A549 (cell line): ENCODE measurements around the gene CBX5. TPM values are rescaled to one million over a fixed set of nuclear protein-coding genes. Genes with fewer than 3 reads are reported as not detected.
"Not testable (repeated sequence)": the region's sequence is repeated elsewhere in the genome, so short reads cannot be mapped to it uniquely, and the experiment has no call there.

Experiments used
- ATAC-seq, 2 experiments: fragments of 200-7000 bp in 1 of 2; fragments of >200 bp in 1 of 2; cut with Nextera tagmentation in 1 of 2; cut with Tn5 transposase in 1 of 2; 3 replicates each; pipeline versions ENCODE4 v1.8.0 to v1.9.1; 2018 to 2020; ENCODE audit warnings: mild to moderate bottlenecking in 1 of 2, moderate library complexity in 1 of 2
- CTCF ChIA-PET: fragments of 300-600 bp; sonication (Branson Sonifier 250); formaldehyde crosslinking; extraction: SDS; loops from one replicate; lab custom pipeline; 2021; ENCODE audit warnings: antibody characterized with exemption, inconsistent platforms; lab: Yijun Ruan, JAX
- POLR2A ChIA-PET: fragments of 350-600 bp; formaldehyde crosslinking; extraction: SDS; loops from one replicate; lab custom pipeline; 2021; ENCODE audit warnings: antibody characterized with exemption, inconsistent platforms; lab: Yijun Ruan, JAX
- DNase-seq, 2 experiments: peaks; one replicate each; pipeline versions ENCODE4 v3.0.0 to v3.0.0-alpha.2; 2011 to 2016; ENCODE audit warnings: low read depth in 1 of 2, low spot score in 1 of 2
- FAIRE-seq: peaks from 2 replicates; lab custom pipeline; 2011; peaks lifted over from hg19 to GRCh38; lab: Jason Lieb, UNC
- H3K27ac ChIP-seq, 2 experiments: fragments of >200 bp; sonication (Bioruptor Twin); formaldehyde crosslinking; 3 replicates each; pipeline ENCODE4 v1.5.1; 2016 to 2017
- H3K4me1 ChIP-seq: fragments of >200 bp; sonication (Bioruptor Twin); formaldehyde crosslinking; 3 replicates; pipeline ENCODE4 v1.6.1; 2016
- H3K4me2 ChIP-seq: fragments of >200 bp; sonication (Bioruptor Twin); formaldehyde crosslinking; 3 replicates; pipeline ENCODE4 v1.6.1; 2016
- H3K4me3 ChIP-seq: fragments of >200 bp; sonication (Bioruptor Twin); formaldehyde crosslinking; 3 replicates; pipeline ENCODE4 v1.5.1; 2016
- H3K9me3 ChIP-seq: fragments of >200 bp; sonication (Bioruptor Twin); formaldehyde crosslinking; 3 replicates; pipeline ENCODE4 v1.6.1; 2016
- CBX2 ChIP-seq: fragments of 200-600 bp; sonication (generic); IDR thresholded peaks from 2 replicates; pipeline ENCODE4 v1.6.1; 2016; ENCODE audit warnings: low read depth, mild to moderate bottlenecking, borderline replicate concordance
- CHD4 ChIP-seq: fragments of 200-600 bp; sonication (generic); IDR thresholded peaks from 2 replicates; pipeline ENCODE4 v1.6.1; 2016; ENCODE audit warnings: antibody characterized with exemption, mild to moderate bottlenecking, borderline replicate concordance
- EHF ChIP-seq: fragments of 250-450 bp; sonication (Bioruptor Pico); IDR thresholded peaks from 2 replicates; pipeline ENCODE4 v1.5.0; 2020; ENCODE audit warnings: mild to moderate bottlenecking
- ESRRA ChIP-seq: fragments of 150-350 bp; IDR thresholded peaks from 2 replicates; pipeline ENCODE4 v1.6.1; 2014; ENCODE audit warnings: mild to moderate bottlenecking, low read length, borderline replicate concordance
- FOSB ChIP-seq: fragments of 250-450 bp; sonication (Bioruptor Pico); IDR thresholded peaks from 2 replicates; pipeline ENCODE4 v1.5.0; 2020; ENCODE audit warnings: mild to moderate bottlenecking, moderate library complexity
- FOXS1 ChIP-seq: fragments of 250-450 bp; sonication (Bioruptor Pico); IDR thresholded peaks from 2 replicates; pipeline ENCODE4 v1.5.0; 2020; ENCODE audit warnings: mild to moderate bottlenecking, moderate library complexity
- GATA3 ChIP-seq: IDR thresholded peaks from 2 replicates; pipeline ENCODE4 v1.6.1; 2012; ENCODE audit warnings: borderline replicate concordance
- HOXA7 ChIP-seq: fragments of 250-450 bp; sonication (Bioruptor Pico); IDR thresholded peaks from 2 replicates; pipeline ENCODE4 v1.5.0; 2020; ENCODE audit warnings: mild to moderate bottlenecking, moderate library complexity
- JUN ChIP-seq, 2 experiments: fragments of >200 bp; sonication (Bioruptor Twin); formaldehyde crosslinking; IDR thresholded peaks; 2 replicates in 1 of 2; 3 replicates in 1 of 2; pipeline ENCODE4 v1.6.1; 2016 to 2017
- KDM1A ChIP-seq: fragments of 200-600 bp; sonication (generic); IDR thresholded peaks from 2 replicates; pipeline ENCODE4 v1.6.1; 2016; ENCODE audit warnings: low read depth, mild to moderate bottlenecking
- KDM5A ChIP-seq: fragments of 200-600 bp; sonication (generic); IDR thresholded peaks from 2 replicates; pipeline ENCODE4 v1.6.1; 2016; ENCODE audit warnings: antibody characterized with exemption, mild to moderate bottlenecking
- MAZ ChIP-seq: fragments of 150-350 bp; IDR thresholded peaks from 2 replicates; pipeline ENCODE4 v1.6.1; 2014; ENCODE audit warnings: antibody characterized with exemption, low read depth, low read length, borderline replicate concordance
- NFE2L2 ChIP-seq: fragments of 150-350 bp; conservative IDR thresholded peaks from 2 replicates; pipeline ENCODE4 v1.6.1; 2014; ENCODE audit warnings: low read length
- NR3C1 ChIP-seq: fragments of >200 bp; sonication (Bioruptor Twin); formaldehyde crosslinking; IDR thresholded peaks from 3 replicates; pipeline ENCODE4 v1.6.1; 2017
- PHF8 ChIP-seq: fragments of 200-600 bp; sonication (generic); IDR thresholded peaks from 2 replicates; pipeline ENCODE4 v1.6.1; 2016; ENCODE audit warnings: low read depth, mild to moderate bottlenecking, antibody characterized with exemption, moderate library complexity, borderline replicate concordance
- POLR2AphosphoS2 ChIP-seq: conservative IDR thresholded peaks from 2 replicates; pipeline ENCODE4 v1.6.1; 2012; ENCODE audit warnings: low read length, improper control_type of control experiment, inconsistent platforms
- RARB ChIP-seq: fragments of 250-450 bp; sonication (Bioruptor Pico); IDR thresholded peaks from 2 replicates; pipeline ENCODE4 v1.8.0; 2021; ENCODE audit warnings: mild to moderate bottlenecking, moderate library complexity
- RNF2 ChIP-seq: fragments of 200-600 bp; sonication (generic); IDR thresholded peaks from 2 replicates; pipeline ENCODE4 v1.6.1; 2016; ENCODE audit warnings: low read depth, mild to moderate bottlenecking, antibody characterized with exemption, moderate library complexity, borderline replicate concordance
- TFCP2L1 ChIP-seq: fragments of 250-450 bp; sonication (Bioruptor Pico); IDR thresholded peaks from 2 replicates; pipeline ENCODE4 v1.5.0; 2021; ENCODE audit warnings: mild to moderate bottlenecking
- TP53 ChIP-seq: fragments of 250-450 bp; sonication (Bioruptor Pico); IDR thresholded peaks from 2 replicates; pipeline ENCODE4 v1.5.0; 2021; ENCODE audit warnings: mild to moderate bottlenecking, moderate library complexity
- ZC3H11A ChIP-seq: fragments of 450-650 bp; IDR thresholded peaks from 2 replicates; pipeline ENCODE4 v1.6.1; 2014; ENCODE audit warnings: antibody characterized with exemption, mild to moderate bottlenecking
- ZSCAN20 ChIP-seq: fragments of 250-450 bp; sonication (Bioruptor Pico); IDR thresholded peaks from 2 replicates; pipeline ENCODE4 v1.8.0; 2022; ENCODE audit warnings: mild to moderate bottlenecking, moderate library complexity
- WGBS: methylation state at CpG from one replicate; pipeline ENCODE4 v1.1.6; 2017; ENCODE audit errors: missing lambda C conversion rate; 5-methylcytosine and 5-hydroxymethylcytosine counted together
- polyA plus RNA-seq, 4 experiments: library from polyadenylated mRNA; depleted of rRNA in 3 of 4; stranded (reverse); fragments of >200 nt; fragmentation: RNase III in 1 of 4; extraction: RNeasy Plus Mini Kit Qiagen cat#74134 plus additional on column Dnase treatment in 1 of 4; gene quantifications; 2 replicates in 3 of 4; 3 replicates in 1 of 4; pipeline ENCODE4 v1.2.3, GENCODE V29; 2011 to 2017
- TF ChIP-seq, protein P1 (sequence below): fragments of 250-450 bp; sonication (Bioruptor Pico); IDR thresholded peaks from 2 replicates; pipeline ENCODE4 v1.5.0; 2021; ENCODE audit warnings: mild to moderate bottlenecking, moderate library complexity, borderline replicate concordance
- TF ChIP-seq, protein P2 (sequence below): IDR thresholded peaks from 2 replicates; pipeline ENCODE4 v1.6.1; 2012; ENCODE audit warnings: low read depth, borderline replicate concordance
- TF ChIP-seq, protein P3 (sequence below): fragments of 250-450 bp; sonication (Bioruptor Pico); IDR thresholded peaks from 2 replicates; pipeline ENCODE4 v1.5.0; 2020; ENCODE audit warnings: low read depth, mild to moderate bottlenecking, moderate library complexity
- TF ChIP-seq, protein P4 (sequence below): fragments of 150-350 bp; IDR thresholded peaks from 2 replicates; pipeline ENCODE4 v1.6.1; 2014; ENCODE audit warnings: low read depth, mild to moderate bottlenecking, low read length
- TF ChIP-seq, protein P5 (sequence below): IDR thresholded peaks from 2 replicates; pipeline ENCODE4 v1.6.1; 2012
- TF ChIP-seq, protein P6 (sequence below): fragments of >200 bp; sonication (Bioruptor Twin); formaldehyde crosslinking; IDR thresholded peaks from 2 replicates; pipeline ENCODE4 v1.6.1; 2016

Gene CBX5
- polyA plus RNA-seq, 2 of the 4 experiments (the other 2 are of a cell fraction): 39.5 to 129 TPM

DNA sequence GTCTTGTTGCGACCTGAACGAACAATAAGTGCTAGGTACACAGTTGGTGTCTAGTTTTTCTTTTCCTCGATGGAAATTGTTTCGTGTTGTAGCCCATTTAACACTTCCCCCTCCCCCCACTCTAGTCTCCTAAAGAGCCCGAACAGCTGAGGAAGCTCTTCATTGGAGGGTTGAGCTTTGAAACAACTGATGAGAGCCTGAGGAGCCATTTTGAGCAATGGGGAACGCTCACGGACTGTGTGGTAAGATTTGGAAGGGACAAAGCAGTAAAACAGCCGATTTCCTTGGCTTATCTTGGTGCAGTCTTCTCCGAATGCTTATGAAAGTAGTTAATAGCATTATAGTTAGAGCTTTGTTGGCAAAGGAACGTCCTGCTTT lies 1.3 kb upstream of the CBX5 start:
- not testable (repeated sequence) for DNase-seq, FAIRE-seq, H3K9me3 ChIP-seq
- ATAC-seq: peak in 1 of 2 experiments; percentile 4; a peak in 3 of 6 replicates
- Histone ChIP-seq H3K4me2 (peak overlapping the region; percentile 93), H3K4me3 (peak overlapping the region; percentile 88), H3K27ac (peak overlapping the region; percentile 87 to 96), H3K4me1 (peaks cover 35% of the 10 kb centered on the region)
- under 1% methylated on average over 10 of the region's 10 CpGs for WGBS
- CTCF ChIA-PET: interaction anchor here (0.9 to 1.2 kb wide), 5 partner anchors 18 to 67 kb away, joined by 3 to 5 read pairs (median 3); partner anchors contain the start of gene COPZ1
- POLR2A ChIA-PET: interaction anchor here (0.8 to 3.3 kb wide), 5 partner anchors 12 to 61 kb away, joined by 8 to 40 read pairs (median 18); partner anchors contain the start of genes COPZ1 and NFE2
- TF ChIP-seq POLR2AphosphoS2 (peak; percentile 68), FOXS1 (CRISPR knock-in tag) (0 out of 2 replicates have a peak, but pooled peaks have one; percentile 27), TFCP2L1 (peak; percentile 37), EHF (CRISPR knock-in tag) (peak; percentile 51; the same call in 1 of the 2 replicates), HOXA7 (CRISPR knock-in tag) (peak; percentile 91), JUN (IDR thresholded peaks at IDR 0.05) (peak in 1 of 2 experiments; percentile 52; a peak in 1 of 5 replicates), TP53 (0 out of 2 replicates have a peak, but pooled peaks have one; percentile 11), FOSB (CRISPR knock-in tag) (peak; percentile 54)
- TF ChIP-seq, protein P1, sequence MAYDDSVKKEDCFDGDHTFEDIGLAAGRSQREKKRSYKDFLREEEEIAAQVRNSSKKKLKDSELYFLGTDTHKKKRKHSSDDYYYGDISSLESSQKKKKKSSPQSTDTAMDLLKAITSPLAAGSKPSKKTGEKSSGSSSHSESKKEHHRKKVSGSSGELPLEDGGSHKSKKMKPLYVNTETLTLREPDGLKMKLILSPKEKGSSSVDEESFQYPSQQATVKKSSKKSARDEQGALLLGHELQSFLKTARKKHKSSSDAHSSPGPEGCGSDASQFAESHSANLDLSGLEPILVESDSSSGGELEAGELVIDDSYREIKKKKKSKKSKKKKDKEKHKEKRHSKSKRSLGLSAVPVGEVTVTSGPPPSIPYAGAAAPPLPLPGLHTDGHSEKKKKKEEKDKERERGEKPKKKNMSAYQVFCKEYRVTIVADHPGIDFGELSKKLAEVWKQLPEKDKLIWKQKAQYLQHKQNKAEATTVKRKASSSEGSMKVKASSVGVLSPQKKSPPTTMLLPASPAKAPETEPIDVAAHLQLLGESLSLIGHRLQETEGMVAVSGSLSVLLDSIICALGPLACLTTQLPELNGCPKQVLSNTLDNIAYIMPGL (CRISPR knock-in tag): 0 out of 2 replicates have a peak, but pooled peaks have one; percentile 48
- TF ChIP-seq, protein P2, sequence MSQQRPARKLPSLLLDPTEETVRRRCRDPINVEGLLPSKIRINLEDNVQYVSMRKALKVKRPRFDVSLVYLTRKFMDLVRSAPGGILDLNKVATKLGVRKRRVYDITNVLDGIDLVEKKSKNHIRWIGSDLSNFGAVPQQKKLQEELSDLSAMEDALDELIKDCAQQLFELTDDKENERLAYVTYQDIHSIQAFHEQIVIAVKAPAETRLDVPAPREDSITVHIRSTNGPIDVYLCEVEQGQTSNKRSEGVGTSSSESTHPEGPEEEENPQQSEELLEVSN: 0 out of 2 replicates have a peak, but pooled peaks have one; percentile 53
- TF ChIP-seq, protein P3, sequence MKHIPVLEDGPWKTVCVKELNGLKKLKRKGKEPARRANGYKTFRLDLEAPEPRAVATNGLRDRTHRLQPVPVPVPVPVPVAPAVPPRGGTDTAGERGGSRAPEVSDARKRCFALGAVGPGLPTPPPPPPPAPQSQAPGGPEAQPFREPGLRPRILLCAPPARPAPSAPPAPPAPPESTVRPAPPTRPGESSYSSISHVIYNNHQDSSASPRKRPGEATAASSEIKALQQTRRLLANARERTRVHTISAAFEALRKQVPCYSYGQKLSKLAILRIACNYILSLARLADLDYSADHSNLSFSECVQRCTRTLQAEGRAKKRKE: 0 out of 2 replicates have a peak, but pooled peaks have one; percentile 42

DNA sequence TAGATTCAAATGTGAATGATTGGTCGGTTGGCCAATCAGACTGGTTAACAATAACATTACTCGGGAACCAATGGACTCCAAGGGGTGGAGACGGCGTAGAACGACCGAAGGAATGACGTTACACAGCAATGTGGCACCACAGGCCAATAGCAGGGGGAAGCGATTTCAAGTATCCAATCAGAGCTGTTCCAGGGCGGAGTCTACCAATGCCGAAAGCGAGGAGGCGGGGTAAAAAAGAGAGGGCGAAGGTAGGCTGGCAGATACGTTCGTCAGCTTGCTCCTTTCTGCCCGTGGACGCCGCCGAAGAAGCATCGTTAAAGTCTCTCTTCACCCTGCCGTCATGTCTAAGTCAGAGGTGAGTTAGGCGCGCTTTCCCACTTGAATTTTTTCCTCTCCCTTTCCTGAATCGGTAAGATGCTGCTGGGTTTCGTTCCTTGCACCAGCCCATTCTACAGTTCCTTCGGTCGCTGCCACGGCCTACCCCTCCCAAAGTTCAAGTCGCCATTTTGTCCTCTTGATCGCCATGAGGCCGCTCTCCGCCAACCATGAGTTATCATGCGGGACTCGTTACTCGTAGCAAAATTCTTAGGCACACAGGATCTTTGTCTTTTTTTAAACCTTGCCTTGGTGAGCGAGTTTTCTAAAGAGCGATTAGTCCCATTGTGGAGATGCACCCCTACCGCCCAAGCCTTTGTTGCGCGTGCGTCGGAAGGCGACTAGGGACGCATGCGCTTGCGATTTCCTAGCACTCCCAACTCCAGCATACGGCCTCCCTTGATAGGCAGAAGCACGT lies 742 bp upstream of the CBX5 start, which contains the start of gene HNRNPA1:
TSS of gene HNRNPA1 (plus strand) at position 259 of the 793 bp plus-strand sequence. CDS start at position 341, 82 bp downstream.
- Histone ChIP-seq H3K9me3 (no peaks in the 10 kb centered on the region), H3K4me3 (peak within 1 kb of the TSS; percentile 88), H3K27ac (peak within 1 kb of the TSS; percentile 87 to 96), H3K4me2 (peak within 1 kb of the TSS; percentile 93), H3K4me1 (peaks cover 29% of the 10 kb centered on the region)
- POLR2A ChIA-PET: interaction anchor here (0.7 to 3.3 kb wide), 24 partner anchors 8 to 263 kb away, joined by 3 to 40 read pairs (median 7); partner anchors contain the start of genes COPZ1 and NFE2
- peak; percentile 99 to 100 for DNase-seq
- peak; percentile 7 for FAIRE-seq
- peak; percentile 87 to 89 for ATAC-seq
- CTCF ChIA-PET: interaction anchor here (0.9 to 1.3 kb wide), 7 partner anchors 19 to 81 kb away, joined by 3 to 5 read pairs (median 3); partner anchors contain the start of gene COPZ1
- WGBS: under 1% methylated on average over 48 of the region's 48 CpGs
- TF ChIP-seq TP53 (peak; percentile 94), KDM5A (peak; percentile 44; the same call in 1 of the 2 replicates), ZSCAN20 (CRISPR knock-in tag) (no peak), CHD4 (no peak), NFE2L2 (no peak), CBX2 (no peak), PHF8 (peak; percentile 95), MAZ (no peak), RARB (peak; percentile 62), TFCP2L1 (0 out of 2 replicates have a peak, but pooled peaks have one; percentile 3), NR3C1 (no peak), ESRRA (no peak), ZC3H11A (no peak), JUN (IDR thresholded peaks at IDR 0.05) (peak; percentile 98 to 99), FOXS1 (CRISPR knock-in tag) (no peak), KDM1A (no peak), GATA3 (no peak; the same call in 1 of the 2 replicates), RNF2 (no peak)
- TF ChIP-seq, protein P4, sequence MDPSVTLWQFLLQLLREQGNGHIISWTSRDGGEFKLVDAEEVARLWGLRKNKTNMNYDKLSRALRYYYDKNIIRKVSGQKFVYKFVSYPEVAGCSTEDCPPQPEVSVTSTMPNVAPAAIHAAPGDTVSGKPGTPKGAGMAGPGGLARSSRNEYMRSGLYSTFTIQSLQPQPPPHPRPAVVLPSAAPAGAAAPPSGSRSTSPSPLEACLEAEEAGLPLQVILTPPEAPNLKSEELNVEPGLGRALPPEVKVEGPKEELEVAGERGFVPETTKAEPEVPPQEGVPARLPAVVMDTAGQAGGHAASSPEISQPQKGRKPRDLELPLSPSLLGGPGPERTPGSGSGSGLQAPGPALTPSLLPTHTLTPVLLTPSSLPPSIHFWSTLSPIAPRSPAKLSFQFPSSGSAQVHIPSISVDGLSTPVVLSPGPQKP: no peak
- TF ChIP-seq, protein P5, sequence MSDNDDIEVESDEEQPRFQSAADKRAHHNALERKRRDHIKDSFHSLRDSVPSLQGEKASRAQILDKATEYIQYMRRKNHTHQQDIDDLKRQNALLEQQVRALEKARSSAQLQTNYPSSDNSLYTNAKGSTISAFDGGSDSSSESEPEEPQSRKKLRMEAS: peak; percentile 98
- TF ChIP-seq, protein P2: no peak; the same call in 1 of the 2 replicates
- TF ChIP-seq, protein P6, sequence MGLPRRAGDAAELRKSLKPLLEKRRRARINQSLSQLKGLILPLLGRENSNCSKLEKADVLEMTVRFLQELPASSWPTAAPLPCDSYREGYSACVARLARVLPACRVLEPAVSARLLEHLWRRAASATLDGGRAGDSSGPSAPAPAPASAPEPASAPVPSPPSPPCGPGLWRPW: no peak
